ENCODE data around the gene NEBL.

Gene NEBL

DNA sequence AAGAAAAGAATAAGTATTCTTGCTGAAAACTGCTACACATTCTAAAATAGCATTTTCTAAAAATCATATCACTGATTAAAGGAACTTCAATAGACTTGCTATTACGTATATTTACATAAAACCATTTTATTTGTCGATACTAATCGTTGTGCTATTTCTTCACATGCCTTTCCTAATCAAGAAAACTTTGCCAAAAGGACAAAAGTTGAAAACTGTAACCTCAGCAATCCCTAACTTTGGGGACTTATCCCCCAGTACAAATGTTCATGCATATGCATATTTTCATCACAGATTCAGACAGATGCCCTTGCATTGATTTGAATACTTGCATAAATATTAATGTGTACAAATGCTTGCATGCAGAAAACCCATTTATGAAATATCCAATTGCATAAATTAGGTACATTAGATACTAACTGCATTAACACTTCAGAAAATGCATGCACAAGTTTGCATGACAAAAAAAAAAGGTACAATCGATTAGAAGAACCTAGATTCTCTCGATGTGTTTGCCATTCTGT is 35.6 kb upstream of the NEBL start:
- no peaks in the 10 kb centered on the region for H3K36me3 ChIP-seq (ENCODE audit: insufficient read depth)
- H3K4me1 ChIP-seq (ENCODE audit: low read depth, poor library complexity, severe bottlenecking), result no peaks in the 10 kb centered on the region
- TF ChIP-seq, protein P1, sequence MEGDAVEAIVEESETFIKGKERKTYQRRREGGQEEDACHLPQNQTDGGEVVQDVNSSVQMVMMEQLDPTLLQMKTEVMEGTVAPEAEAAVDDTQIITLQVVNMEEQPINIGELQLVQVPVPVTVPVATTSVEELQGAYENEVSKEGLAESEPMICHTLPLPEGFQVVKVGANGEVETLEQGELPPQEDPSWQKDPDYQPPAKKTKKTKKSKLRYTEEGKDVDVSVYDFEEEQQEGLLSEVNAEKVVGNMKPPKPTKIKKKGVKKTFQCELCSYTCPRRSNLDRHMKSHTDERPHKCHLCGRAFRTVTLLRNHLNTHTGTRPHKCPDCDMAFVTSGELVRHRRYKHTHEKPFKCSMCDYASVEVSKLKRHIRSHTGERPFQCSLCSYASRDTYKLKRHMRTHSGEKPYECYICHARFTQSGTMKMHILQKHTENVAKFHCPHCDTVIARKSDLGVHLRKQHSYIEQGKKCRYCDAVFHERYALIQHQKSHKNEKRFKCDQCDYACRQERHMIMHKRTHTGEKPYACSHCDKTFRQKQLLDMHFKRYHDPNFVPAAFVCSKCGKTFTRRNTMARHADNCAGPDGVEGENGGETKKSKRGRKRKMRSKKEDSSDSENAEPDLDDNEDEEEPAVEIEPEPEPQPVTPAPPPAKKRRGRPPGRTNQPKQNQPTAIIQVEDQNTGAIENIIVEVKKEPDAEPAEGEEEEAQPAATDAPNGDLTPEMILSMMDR (conservative IDR thresholded peaks at IDR 0.05; ENCODE audit: low read depth, low read length), result no peak
- no peak overlapping the region for H3K27ac ChIP-seq
- no peak overlapping the region for H3K4me3 ChIP-seq (IDR thresholded peaks at IDR 0.05; ENCODE audit: insufficient read depth, low read depth, low read length)
- H3K9ac ChIP-seq, result no peak overlapping the region
- H2AFZ ChIP-seq (ENCODE audit: low read depth), result no peak overlapping the region
- H3K79me2 ChIP-seq (ENCODE audit: insufficient read depth, low read depth), result no peaks in the 10 kb centered on the region
- no peaks in the 10 kb centered on the region for H4K20me1 ChIP-seq (ENCODE audit: insufficient read depth)
- no peak overlapping the region for H3K4me2 ChIP-seq
- H3K27me3 ChIP-seq (ENCODE audit: insufficient read depth, low read depth), result no peaks in the 10 kb centered on the region

DNA sequence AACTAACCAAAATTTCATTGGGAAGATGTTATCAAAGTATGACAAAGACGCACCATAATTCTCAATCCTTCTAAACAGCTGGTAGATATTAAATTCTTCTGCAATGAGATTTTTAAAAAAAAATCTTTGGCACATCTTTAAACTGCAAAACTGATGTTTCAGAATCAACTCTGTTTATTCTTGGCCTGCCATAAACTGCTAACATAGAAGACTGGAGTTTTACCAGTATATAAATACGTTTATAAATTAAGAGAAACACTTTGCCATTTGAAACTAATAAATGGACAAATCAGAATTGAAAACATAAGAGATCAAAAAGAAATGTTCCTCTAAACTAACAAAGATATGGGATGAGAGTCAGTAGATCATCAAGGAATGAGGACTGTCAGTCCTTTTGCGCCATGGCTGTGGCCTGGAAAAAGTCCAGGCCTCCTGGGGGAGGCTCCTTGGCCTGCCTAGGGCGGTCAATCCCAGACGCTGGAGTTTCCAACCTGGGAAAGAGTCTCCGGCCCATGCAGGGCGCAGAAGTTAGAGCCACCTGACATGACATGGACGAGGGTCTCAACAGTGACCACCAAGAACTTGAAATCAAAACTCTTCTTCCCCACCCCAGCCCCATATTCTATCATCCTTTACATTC is 34.2 kb upstream of the NEBL start:
- H3K27ac ChIP-seq, result no peak overlapping the region
- H3K27me3 ChIP-seq (ENCODE audit: insufficient read depth, low read depth), result no peaks in the 10 kb centered on the region
- TF ChIP-seq, protein P1 (conservative IDR thresholded peaks at IDR 0.05; ENCODE audit: low read depth, low read length), result no peak
- no peak overlapping the region for H3K9ac ChIP-seq
- H2AFZ ChIP-seq (ENCODE audit: low read depth), result no peak overlapping the region
- H3K4me3 ChIP-seq (IDR thresholded peaks at IDR 0.05; ENCODE audit: insufficient read depth, low read depth, low read length), result no peak overlapping the region
- no peaks in the 10 kb centered on the region for H4K20me1 ChIP-seq (ENCODE audit: insufficient read depth)
- H3K4me1 ChIP-seq (ENCODE audit: low read depth, poor library complexity, severe bottlenecking), result no peaks in the 10 kb centered on the region
- no peaks in the 10 kb centered on the region for H3K36me3 ChIP-seq (ENCODE audit: insufficient read depth)
- H3K4me2 ChIP-seq, result no peak overlapping the region
- H3K79me2 ChIP-seq (ENCODE audit: insufficient read depth, low read depth), result no peaks in the 10 kb centered on the region

DNA sequence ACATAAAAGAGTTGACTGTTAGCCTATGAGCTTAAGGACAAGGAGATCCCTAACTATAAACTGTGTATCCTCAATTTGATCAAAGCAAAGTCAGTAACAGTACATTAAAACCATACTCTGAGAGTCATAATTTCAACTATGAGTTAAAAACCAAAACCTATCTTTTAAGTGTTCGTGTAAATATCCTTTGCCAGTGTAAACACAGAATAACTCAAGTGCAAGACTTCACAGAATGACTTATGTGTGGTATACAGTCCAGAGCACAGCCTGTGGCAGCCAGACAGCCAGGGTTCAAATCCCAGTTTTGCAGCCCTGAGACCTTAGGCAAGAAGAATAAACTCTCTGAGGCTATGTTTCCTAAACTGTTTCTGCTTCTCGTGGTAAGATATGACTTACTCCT is 30.3 kb upstream of the NEBL start:
- TF ChIP-seq, protein P1 (conservative IDR thresholded peaks at IDR 0.05; ENCODE audit: low read depth, low read length), result no peak
- H2AFZ ChIP-seq (ENCODE audit: low read depth), result no peak overlapping the region
- no peak overlapping the region for H3K9ac ChIP-seq

DNA sequence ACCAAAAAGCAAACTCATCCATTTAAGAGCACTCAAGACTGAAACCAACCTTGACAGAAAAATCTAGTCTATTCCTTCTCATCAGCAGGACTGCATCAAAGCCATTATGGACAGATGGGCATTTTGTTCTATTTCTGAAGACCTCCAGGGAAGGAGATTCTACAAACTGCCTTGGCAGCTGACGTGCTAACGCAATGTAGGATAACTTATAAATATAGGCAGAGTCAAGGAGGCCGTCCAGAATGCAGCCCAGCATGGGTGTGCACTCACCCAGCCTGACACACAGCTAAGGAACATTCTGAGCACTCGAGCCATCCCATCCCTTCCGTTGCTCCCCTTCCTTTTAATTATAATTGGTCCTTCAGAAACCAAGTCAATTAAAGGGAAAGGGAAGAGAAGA is 25.3 kb upstream of the NEBL start:
- no peak overlapping the region for H3K27ac ChIP-seq
- no peaks in the 10 kb centered on the region for H3K36me3 ChIP-seq (ENCODE audit: insufficient read depth)
- H3K4me1 ChIP-seq (ENCODE audit: low read depth, poor library complexity, severe bottlenecking), result no peaks in the 10 kb centered on the region
- no peaks in the 10 kb centered on the region for H3K79me2 ChIP-seq (ENCODE audit: insufficient read depth, low read depth)
- no peak overlapping the region for H3K4me2 ChIP-seq
- no peaks in the 10 kb centered on the region for H4K20me1 ChIP-seq (ENCODE audit: insufficient read depth)
- H3K9ac ChIP-seq, result no peak overlapping the region
- no peak overlapping the region for H2AFZ ChIP-seq (ENCODE audit: low read depth)
- H3K27me3 ChIP-seq (ENCODE audit: insufficient read depth, low read depth), result no peaks in the 10 kb centered on the region
- TF ChIP-seq, protein P1 (conservative IDR thresholded peaks at IDR 0.05; ENCODE audit: low read depth, low read length), result no peak
- H3K4me3 ChIP-seq (IDR thresholded peaks at IDR 0.05; ENCODE audit: insufficient read depth, low read depth, low read length), result no peak overlapping the region

More for the DNA sequence above, 30.3 kb upstream of the NEBL start:
- Histone ChIP-seq H3K79me2 (ENCODE audit: insufficient read depth, low read depth) (no peaks in the 10 kb centered on the region), H3K36me3 (ENCODE audit: insufficient read depth) (no peaks in the 10 kb centered on the region), H3K27ac (no peak overlapping the region), H3K4me3 (IDR thresholded peaks at IDR 0.05; ENCODE audit: insufficient read depth, low read depth, low read length) (no peak overlapping the region), H3K27me3 (ENCODE audit: insufficient read depth, low read depth) (no peaks in the 10 kb centered on the region), H3K4me2 (no peak overlapping the region), H4K20me1 (ENCODE audit: insufficient read depth) (no peaks in the 10 kb centered on the region), H3K4me1 (ENCODE audit: low read depth, poor library complexity, severe bottlenecking) (no peaks in the 10 kb centered on the region)

Measured in KMS-11 (cell line).